Stomach smooth muscle (tissue), 2 donors: ENCODE results near the gene LRIG3.

Experiments used
- H3K27ac ChIP-seq: one replicate; pipeline ENCODE4 v1.7.0; 2013; ENCODE audit warnings: mild to moderate bottlenecking, low read length, inconsistent platforms
- H3K27me3 ChIP-seq, 2 donors: one replicate each; pipeline ENCODE4 v1.7.0; 2013; ENCODE audit warnings: low read length in 2 of 2; ENCODE audit not compliant: insufficient read depth in 2 of 2, control insufficient read depth in 1 of 2
- H3K36me3 ChIP-seq, 2 donors: one replicate each; pipeline ENCODE4 v1.7.0; 2013; ENCODE audit warnings: low read length in 2 of 2; ENCODE audit not compliant: control insufficient read depth in 2 of 2, insufficient read depth in 2 of 2
- H3K4me1 ChIP-seq: one replicate; pipeline ENCODE4 v1.7.0; 2013; ENCODE audit warnings: low read length; ENCODE audit not compliant: control insufficient read depth, insufficient read depth
- H3K4me3 ChIP-seq, 2 donors: one replicate each; pipeline ENCODE4 v1.7.0; 2013; ENCODE audit warnings: low read length in 2 of 2
- H3K9ac ChIP-seq, 2 donors: one replicate each; pipeline ENCODE4 v1.7.0; 2013; ENCODE audit warnings: low read length in 2 of 2, mild to moderate bottlenecking in 1 of 2
- H3K9me3 ChIP-seq, 2 donors: one replicate each; pipeline ENCODE4 v1.7.0; 2013; ENCODE audit warnings: low read length in 2 of 2; ENCODE audit not compliant: control insufficient read depth in 2 of 2
- donor health status: healthy.
- donor health status: Pancreatic carcinoma.

Gene LRIG3

GRCh38 chr12:58901664-58902063 lies 18.6 kb downstream of the LRIG3 start:
- Histone ChIP-seq H3K27ac (no peak overlapping the region), H3K27me3 (no peaks in the 10 kb centered on the region)

GRCh38 chr12:58897969-58898368 lies 22.3 kb downstream of the LRIG3 start:
- no peaks in the 10 kb centered on the region for H3K27me3 ChIP-seq
- no peak overlapping the region for H3K9ac ChIP-seq
- no peaks in the 10 kb centered on the region for H3K9me3 ChIP-seq
- H3K36me3 ChIP-seq, result no peaks in the 10 kb centered on the region
- H3K4me3 ChIP-seq, result no peak overlapping the region
- H3K4me1 ChIP-seq, result peaks cover 16% of the 10 kb centered on the region
- no peak overlapping the region for H3K27ac ChIP-seq

More at GRCh38 chr12:58901664-58902063, 18.6 kb downstream of the LRIG3 start:
- no peak overlapping the region for H3K4me3 ChIP-seq
- peaks cover 6% of the 10 kb centered on the region in 2 donors for H3K36me3 ChIP-seq
- no peak overlapping the region for H3K9ac ChIP-seq
- no peaks in the 10 kb centered on the region for H3K4me1 ChIP-seq
- no peaks in the 10 kb centered on the region for H3K9me3 ChIP-seq

GRCh38 chr12:58896278-58896677 lies 24.0 kb downstream of the LRIG3 start:
- Histone ChIP-seq H3K36me3 (no peaks in the 10 kb centered on the region), H3K4me3 (no peak overlapping the region), H3K9ac (no peak overlapping the region), H3K27me3 (no peaks in the 10 kb centered on the region), H3K27ac (no peak overlapping the region), H3K9me3 (no peaks in the 10 kb centered on the region), H3K4me1 (peaks cover 19% of the 10 kb centered on the region)

GRCh38 chr12:58895053-58895452 lies 25.3 kb downstream of the LRIG3 start:
- Histone ChIP-seq H3K27me3 (no peaks in the 10 kb centered on the region), H3K36me3 (peaks cover 0 to under 1% of the 10 kb centered on the region in 2 donors), H3K4me3 (no peak overlapping the region), H3K27ac (no peak overlapping the region), H3K4me1 (peaks cover 19% of the 10 kb centered on the region), H3K9me3 (no peaks in the 10 kb centered on the region), H3K9ac (no peak overlapping the region)

GRCh38 chr12:58894040-58894439 lies 26.3 kb downstream of the LRIG3 start:
- Histone ChIP-seq H3K4me3 (no peak overlapping the region), H3K4me1 (peaks cover 19% of the 10 kb centered on the region), H3K9me3 (no peaks in the 10 kb centered on the region), H3K9ac (no peak overlapping the region), H3K27me3 (no peaks in the 10 kb centered on the region), H3K36me3 (peaks cover 8 to 9% of the 10 kb centered on the region in 2 donors), H3K27ac (no peak overlapping the region)

GRCh38 chr12:58893495-58893894 lies 26.8 kb downstream of the LRIG3 start:
- H3K27me3 ChIP-seq, result no peaks in the 10 kb centered on the region
- no peak overlapping the region for H3K9ac ChIP-seq
- no peaks in the 10 kb centered on the region for H3K9me3 ChIP-seq
- peaks cover 22% of the 10 kb centered on the region for H3K4me1 ChIP-seq
- H3K27ac ChIP-seq, result no peak overlapping the region
- H3K36me3 ChIP-seq, result peaks cover 9 to 11% of the 10 kb centered on the region in 2 donors
- no peak overlapping the region for H3K4me3 ChIP-seq

- H3K9ac ChIP-seq, result no peak overlapping the region
- H3K9me3 ChIP-seq, result no peaks in the 10 kb centered on the region
- no peaks in the 10 kb centered on the region for H3K27me3 ChIP-seq
- H3K27ac ChIP-seq, result no peak overlapping the region
- H3K4me1 ChIP-seq, result peaks cover 23% of the 10 kb centered on the region
- H3K36me3 ChIP-seq, result peaks cover 17 to 20% of the 10 kb centered on the region in 2 donors
- no peak overlapping the region for H3K4me3 ChIP-seq
These were observed 30.7 kb downstream of the LRIG3 start for GRCh38 chr12:58889557-58889956.

- H3K4me3 ChIP-seq, result no peak overlapping the region
- no peak overlapping the region for H3K27ac ChIP-seq
- no peak overlapping the region for H3K9ac ChIP-seq
- H3K36me3 ChIP-seq, result peaks cover 17 to 26% of the 10 kb centered on the region in 2 donors
- peaks cover 15% of the 10 kb centered on the region for H3K4me1 ChIP-seq
- H3K27me3 ChIP-seq, result no peaks in the 10 kb centered on the region
- H3K9me3 ChIP-seq, result no peaks in the 10 kb centered on the region
These were observed 32.0 kb downstream of the LRIG3 start for GRCh38 chr12:58888131-58888783.

GRCh38 chr12:58887068-58887467 lies 33.2 kb downstream of the LRIG3 start:
- Histone ChIP-seq H3K9ac (no peak overlapping the region), H3K36me3 (peaks cover 18 to 26% of the 10 kb centered on the region in 2 donors), H3K27me3 (no peaks in the 10 kb centered on the region), H3K4me1 (peaks cover 13% of the 10 kb centered on the region), H3K27ac (no peak overlapping the region), H3K4me3 (no peak overlapping the region), H3K9me3 (no peaks in the 10 kb centered on the region)

GRCh38 chr12:58886474-58886873 lies 33.8 kb downstream of the LRIG3 start:
- Histone ChIP-seq H3K4me1 (peaks cover 14% of the 10 kb centered on the region), H3K4me3 (no peak overlapping the region), H3K9ac (no peak overlapping the region), H3K27ac (no peak overlapping the region), H3K36me3 (peaks cover 18 to 26% of the 10 kb centered on the region in 2 donors), H3K9me3 (no peaks in the 10 kb centered on the region), H3K27me3 (no peaks in the 10 kb centered on the region)

GRCh38 chr12:58884916-58885315 lies 35.4 kb downstream of the LRIG3 start:
- Histone ChIP-seq H3K4me3 (no peak overlapping the region), H3K27me3 (no peaks in the 10 kb centered on the region), H3K4me1 (peaks cover 16% of the 10 kb centered on the region), H3K9ac (no peak overlapping the region), H3K9me3 (no peaks in the 10 kb centered on the region), H3K36me3 (peaks cover 27 to 35% of the 10 kb centered on the region in 2 donors), H3K27ac (no peak overlapping the region)
